A549 (cell line): ENCODE data around the gene FBRSL1.

Source experiments
- CEBPB ChIP-seq, 2 experiments: fragments of >200 bp in 1 of 2; sonication (Bioruptor Twin) in 1 of 2; formaldehyde crosslinking in 1 of 2; IDR thresholded peaks; 2 replicates each; pipeline ENCODE4 v1.6.1; 2012 to 2016
- CHD2 ChIP-seq: fragments of 150-350 bp; IDR thresholded peaks from 2 replicates; pipeline ENCODE4 v1.6.1; 2014; ENCODE audit warnings: low read length; ENCODE audit not compliant: partially characterized antibody
- CHD4 ChIP-seq: fragments of 200-600 bp; sonication (generic); IDR thresholded peaks from 2 replicates; pipeline ENCODE4 v1.6.1; 2016; ENCODE audit warnings: antibody characterized with exemption, mild to moderate bottlenecking, borderline replicate concordance
- EP300 ChIP-seq, 2 experiments: fragments of >200 bp; sonication (Bioruptor Twin); formaldehyde crosslinking; IDR thresholded peaks; 2 replicates in 1 of 2; 3 replicates in 1 of 2; pipeline ENCODE4 v1.6.1; 2016 to 2017
- JUNB ChIP-seq: fragments of >200 bp; sonication (Bioruptor Twin); formaldehyde crosslinking; IDR thresholded peaks from 2 replicates; pipeline ENCODE4 v1.6.1; 2016
- KDM1A ChIP-seq: fragments of 200-600 bp; sonication (generic); IDR thresholded peaks from 2 replicates; pipeline ENCODE4 v1.6.1; 2016; ENCODE audit warnings: low read depth, mild to moderate bottlenecking
- POLR2A ChIP-seq: IDR thresholded peaks from 2 replicates; pipeline ENCODE4 v1.6.1; 2012; ENCODE audit warnings: mild to moderate bottlenecking, low read length
- RAD21 ChIP-seq, 2 experiments: fragments of >200 bp in 1 of 2; sonication (Bioruptor Twin) in 1 of 2; formaldehyde crosslinking in 1 of 2; IDR thresholded peaks in 1 of 2; conservative IDR thresholded peaks in 1 of 2; 2 replicates in 1 of 2; 3 replicates in 1 of 2; pipeline ENCODE4 v1.6.1; 2012 to 2018; ENCODE audit warnings: inconsistent platforms in 1 of 2
- TF ChIP-seq, protein P1 (sequence below): fragments of >200 bp; sonication (Bioruptor Twin); formaldehyde crosslinking; IDR thresholded peaks from 3 replicates; pipeline ENCODE4 v1.5.1; 2016
- TF ChIP-seq, protein P2 (sequence below): fragments of 450-650 bp; IDR thresholded peaks from 2 replicates; pipeline ENCODE4 v1.6.1; 2014; ENCODE audit warnings: antibody characterized with exemption
- TF ChIP-seq, protein P3 (sequence below): fragments of 200-600 bp; sonication (generic); IDR thresholded peaks from 2 replicates; pipeline ENCODE4 v1.6.1; 2016; ENCODE audit warnings: antibody characterized with exemption, mild to moderate bottlenecking, moderate library complexity

GRCh38 chr12:132521200-132521580 lies 31.2 kb downstream of the FBRSL1 start:
- TF ChIP-seq CHD2, result no peak
- TF ChIP-seq, protein P1, sequence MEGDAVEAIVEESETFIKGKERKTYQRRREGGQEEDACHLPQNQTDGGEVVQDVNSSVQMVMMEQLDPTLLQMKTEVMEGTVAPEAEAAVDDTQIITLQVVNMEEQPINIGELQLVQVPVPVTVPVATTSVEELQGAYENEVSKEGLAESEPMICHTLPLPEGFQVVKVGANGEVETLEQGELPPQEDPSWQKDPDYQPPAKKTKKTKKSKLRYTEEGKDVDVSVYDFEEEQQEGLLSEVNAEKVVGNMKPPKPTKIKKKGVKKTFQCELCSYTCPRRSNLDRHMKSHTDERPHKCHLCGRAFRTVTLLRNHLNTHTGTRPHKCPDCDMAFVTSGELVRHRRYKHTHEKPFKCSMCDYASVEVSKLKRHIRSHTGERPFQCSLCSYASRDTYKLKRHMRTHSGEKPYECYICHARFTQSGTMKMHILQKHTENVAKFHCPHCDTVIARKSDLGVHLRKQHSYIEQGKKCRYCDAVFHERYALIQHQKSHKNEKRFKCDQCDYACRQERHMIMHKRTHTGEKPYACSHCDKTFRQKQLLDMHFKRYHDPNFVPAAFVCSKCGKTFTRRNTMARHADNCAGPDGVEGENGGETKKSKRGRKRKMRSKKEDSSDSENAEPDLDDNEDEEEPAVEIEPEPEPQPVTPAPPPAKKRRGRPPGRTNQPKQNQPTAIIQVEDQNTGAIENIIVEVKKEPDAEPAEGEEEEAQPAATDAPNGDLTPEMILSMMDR, result no peak
- no peak for TF ChIP-seq CEBPB (IDR thresholded peaks at IDR 0.05)
- no peak for TF ChIP-seq POLR2A
- no peak for TF ChIP-seq EP300 (IDR thresholded peaks at IDR 0.05)
- TF ChIP-seq, protein P2, sequence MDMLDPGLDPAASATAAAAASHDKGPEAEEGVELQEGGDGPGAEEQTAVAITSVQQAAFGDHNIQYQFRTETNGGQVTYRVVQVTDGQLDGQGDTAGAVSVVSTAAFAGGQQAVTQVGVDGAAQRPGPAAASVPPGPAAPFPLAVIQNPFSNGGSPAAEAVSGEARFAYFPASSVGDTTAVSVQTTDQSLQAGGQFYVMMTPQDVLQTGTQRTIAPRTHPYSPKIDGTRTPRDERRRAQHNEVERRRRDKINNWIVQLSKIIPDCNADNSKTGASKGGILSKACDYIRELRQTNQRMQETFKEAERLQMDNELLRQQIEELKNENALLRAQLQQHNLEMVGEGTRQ, result no peak
- no peak for TF ChIP-seq RAD21 (conservative IDR thresholded peaks at IDR 0.05 in 1 of 2, IDR thresholded peaks at IDR 0.05 in 1 of 2)
- no peak for TF ChIP-seq JUNB
- TF ChIP-seq, protein P3, sequence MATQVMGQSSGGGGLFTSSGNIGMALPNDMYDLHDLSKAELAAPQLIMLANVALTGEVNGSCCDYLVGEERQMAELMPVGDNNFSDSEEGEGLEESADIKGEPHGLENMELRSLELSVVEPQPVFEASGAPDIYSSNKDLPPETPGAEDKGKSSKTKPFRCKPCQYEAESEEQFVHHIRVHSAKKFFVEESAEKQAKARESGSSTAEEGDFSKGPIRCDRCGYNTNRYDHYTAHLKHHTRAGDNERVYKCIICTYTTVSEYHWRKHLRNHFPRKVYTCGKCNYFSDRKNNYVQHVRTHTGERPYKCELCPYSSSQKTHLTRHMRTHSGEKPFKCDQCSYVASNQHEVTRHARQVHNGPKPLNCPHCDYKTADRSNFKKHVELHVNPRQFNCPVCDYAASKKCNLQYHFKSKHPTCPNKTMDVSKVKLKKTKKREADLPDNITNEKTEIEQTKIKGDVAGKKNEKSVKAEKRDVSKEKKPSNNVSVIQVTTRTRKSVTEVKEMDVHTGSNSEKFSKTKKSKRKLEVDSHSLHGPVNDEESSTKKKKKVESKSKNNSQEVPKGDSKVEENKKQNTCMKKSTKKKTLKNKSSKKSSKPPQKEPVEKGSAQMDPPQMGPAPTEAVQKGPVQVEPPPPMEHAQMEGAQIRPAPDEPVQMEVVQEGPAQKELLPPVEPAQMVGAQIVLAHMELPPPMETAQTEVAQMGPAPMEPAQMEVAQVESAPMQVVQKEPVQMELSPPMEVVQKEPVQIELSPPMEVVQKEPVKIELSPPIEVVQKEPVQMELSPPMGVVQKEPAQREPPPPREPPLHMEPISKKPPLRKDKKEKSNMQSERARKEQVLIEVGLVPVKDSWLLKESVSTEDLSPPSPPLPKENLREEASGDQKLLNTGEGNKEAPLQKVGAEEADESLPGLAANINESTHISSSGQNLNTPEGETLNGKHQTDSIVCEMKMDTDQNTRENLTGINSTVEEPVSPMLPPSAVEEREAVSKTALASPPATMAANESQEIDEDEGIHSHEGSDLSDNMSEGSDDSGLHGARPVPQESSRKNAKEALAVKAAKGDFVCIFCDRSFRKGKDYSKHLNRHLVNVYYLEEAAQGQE, result no peak
- TF ChIP-seq KDM1A, result no peak
- TF ChIP-seq CHD4, result no peak
